GM10266 (cell line): ENCODE results near the gene CCN6.
"Not testable (repeated sequence)": the region's sequence is repeated elsewhere in the genome, so short reads cannot be mapped to it uniquely, and the experiment has no call there.

ENCODE experiments used
- DNase-seq: peaks from one replicate; pipeline ENCODE4 v3.0.0; 2012; ENCODE audit errors: extremely low spot score
- CTCF ChIP-seq: IDR thresholded peaks from 2 replicates; pipeline ENCODE4 v1.5.1; 2012; ENCODE audit warnings: mild to moderate bottlenecking, low read depth; ENCODE audit not compliant: control insufficient read depth, insufficient read depth; ENCODE audit errors: missing control alignments

The CCN6 gene

GRCh38 chr6:112041535-112041934 is 12.4 kb upstream of the CCN6 start:
- no peak for TF ChIP-seq CTCF
- DNase-seq = no peak

GRCh38 chr6:112043032-112044007 is 10.6 kb upstream of the CCN6 start:
- peak; percentile 97 for TF ChIP-seq CTCF
- peak; percentile 88 for DNase-seq

- TF ChIP-seq CTCF = no peak
- no peak for DNase-seq
Measured at GRCh38 chr6:112044196-112044595, 9.7 kb upstream of the CCN6 start.

- no peak for DNase-seq
- no peak for TF ChIP-seq CTCF
Measured at GRCh38 chr6:112044856-112045255, 9.0 kb upstream of the CCN6 start.

- not testable (repeated sequence) for DNase-seq
Measured at GRCh38 chr6:112047523-112047922, 6.4 kb upstream of the CCN6 start.

- no peak for TF ChIP-seq CTCF
- DNase-seq = no peak
Measured at GRCh38 chr6:112049026-112049799, 4.7 kb upstream of the CCN6 start.

GRCh38 chr6:112049996-112050395 is 3.9 kb upstream of the CCN6 start:
- no peak for TF ChIP-seq CTCF
- DNase-seq = no peak
